Naive thymus-derived CD8-positive, alpha-beta T cell (primary cell): ENCODE results near the gene TRIM33. TPM values are rescaled to one million over a fixed set of nuclear protein-coding genes. Genes with fewer than 3 reads are reported as not detected.
A peak's percentile ranks its signal among the peaks of the same experiment; 100 is the strongest.
"Not testable (repeated sequence)": the region's sequence is repeated elsewhere in the genome, so short reads cannot be mapped to it uniquely, and the experiment has no call there.

Experiments used
- ATAC-seq, 2 donors: fragments of 150-1000 bp; cut with Tn5 transposase in 1 of 2; sonication (Bioruptor Pico), chemical (Tn5 transposase) in 1 of 2; 1 replicate in 1 of 2; 2 replicates in 1 of 2; pipeline ENCODE4 v1.10.0; 2021; ENCODE audit warnings: mild to moderate bottlenecking in 2 of 2, moderate library complexity in 2 of 2
- POLR2A ChIA-PET: fragments of 350-600 bp; sonication (Branson Sonifier 250); formaldehyde crosslinking; loops from one replicate; lab custom pipeline; 2021; ENCODE audit warnings: antibody characterized with exemption; lab: Charles Lee
- DNase-seq, 10 donors: peaks; one replicate each; pipeline versions ENCODE4 v3.0.0 to v3.0.0-alpha.2; 2020 to 2022
- H3K27ac Mint-ChIP-seq, 10 donors: one replicate each; pipeline ENCODE4 v1.8.0; 2020 to 2022; ENCODE audit warnings: mild to moderate bottlenecking in 10 of 10, mixed read lengths in 10 of 10, moderate library complexity in 4 of 10, inconsistent platforms in 1 of 10
- H3K27me3 Mint-ChIP-seq, 5 donors: one replicate each; pipeline ENCODE4 v1.8.0; 2021 to 2022; ENCODE audit warnings: mixed read lengths in 5 of 5
- H3K36me3 Mint-ChIP-seq, 3 donors: one replicate each; pipeline ENCODE4 v1.8.0; 2020 to 2022; ENCODE audit warnings: mixed read lengths in 3 of 3, mild to moderate bottlenecking in 2 of 3, inconsistent platforms in 1 of 3
- H3K4me1 Mint-ChIP-seq, 4 donors: one replicate each; pipeline ENCODE4 v1.8.0; 2021 to 2022; ENCODE audit warnings: mixed read lengths in 4 of 4
- H3K4me3 Mint-ChIP-seq, 10 donors: one replicate each; pipeline ENCODE4 v1.8.0; 2020 to 2022; ENCODE audit warnings: mild to moderate bottlenecking in 10 of 10, mixed read lengths in 10 of 10, moderate library complexity in 6 of 10, inconsistent platforms in 1 of 10
- H3K9me3 Mint-ChIP-seq, 9 donors: one replicate each; pipeline ENCODE4 v1.8.0; 2020 to 2022; ENCODE audit warnings: mixed read lengths in 9 of 9, mild to moderate bottlenecking in 3 of 9, inconsistent platforms in 1 of 9, moderate library complexity in 1 of 9
- polyA plus RNA-seq, 3 donors: library from polyadenylated mRNA; unstranded; fragments of 300-500 nt; fragmentation: Illumina TruSeq; gene quantifications; one replicate each; pipeline ENCODE4 v1.2.3, GENCODE V29; 2021
- total RNA-seq, 8 experiments: library from RNA in 2 of 8; stranded (reverse) in 2 of 8; gene quantifications; one replicate each; pipeline ENCODE4 v1.2.3 and lab custom pipeline; 2021 to 2026

The TRIM33 gene
- total and polyA plus RNA-seq, 5 experiments from 2014 or later: 18.2 to 58.6 (median 32.2) TPM

DNA sequence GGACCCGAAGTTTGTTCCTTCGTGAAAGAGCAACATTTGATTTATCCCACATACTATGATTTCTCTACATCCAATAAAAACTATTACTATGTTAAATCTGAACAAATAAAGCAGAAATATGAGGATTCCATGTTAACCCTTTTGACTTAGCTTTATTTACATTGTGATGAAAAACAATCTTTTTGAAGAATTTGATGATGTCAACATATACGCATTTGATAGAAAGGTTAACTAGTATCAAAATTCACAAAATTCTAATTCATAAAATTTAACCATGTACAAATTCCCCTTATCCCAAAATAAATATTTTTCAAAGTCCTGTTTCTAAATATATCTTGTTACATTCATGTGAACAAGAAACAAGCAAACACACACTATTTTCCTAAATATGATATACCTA, 74.2 kb downstream of the TRIM33 start:
- DNase-seq (no peak), ATAC-seq (no peak)
- Mint-ChIP-seq H3K4me3 (no peak overlapping the region), H3K27ac (no peak overlapping the region), H3K4me1 (peaks cover 5 to 22% (median 11%) of the 10 kb centered on the region in 4 donors), H3K9me3 (no peaks in the 10 kb centered on the region), H3K36me3 (peaks cover 10 to 50% (median 15%) of the 10 kb centered on the region in 3 donors), H3K27me3 (no peaks in the 10 kb centered on the region)
- POLR2A ChIA-PET: no interaction called here

DNA sequence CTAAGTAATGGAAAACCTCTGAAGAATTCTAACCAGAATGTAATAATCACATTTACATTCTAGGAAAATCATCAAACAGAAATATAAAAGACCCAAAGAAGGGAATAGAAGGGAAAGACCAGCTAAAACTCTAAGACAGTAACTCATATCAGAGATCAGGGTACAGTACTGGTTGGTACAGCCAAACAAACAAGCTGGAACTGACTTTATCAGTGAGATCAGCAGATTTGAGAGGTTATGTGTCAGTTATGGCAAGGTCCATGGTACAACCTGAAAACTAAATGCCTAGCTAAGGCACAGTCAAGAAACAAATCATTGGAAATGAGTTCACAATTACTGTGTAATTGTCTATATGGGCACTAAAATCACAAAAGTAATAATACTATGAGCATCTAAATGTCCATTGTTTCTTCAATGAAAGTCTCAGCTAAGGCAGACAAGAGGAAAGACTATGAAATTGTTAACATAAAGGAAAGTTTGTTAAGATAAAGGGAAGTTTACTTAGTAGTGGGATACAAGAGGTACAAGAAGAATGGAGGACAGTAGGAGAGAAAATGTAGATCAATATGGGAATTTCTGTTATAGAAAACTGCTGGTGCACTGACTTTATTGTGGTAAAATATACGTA, 75.8 kb downstream of the TRIM33 start:
- POLR2A ChIA-PET: no interaction called here
- no peak for DNase-seq
- no peak for ATAC-seq

DNA sequence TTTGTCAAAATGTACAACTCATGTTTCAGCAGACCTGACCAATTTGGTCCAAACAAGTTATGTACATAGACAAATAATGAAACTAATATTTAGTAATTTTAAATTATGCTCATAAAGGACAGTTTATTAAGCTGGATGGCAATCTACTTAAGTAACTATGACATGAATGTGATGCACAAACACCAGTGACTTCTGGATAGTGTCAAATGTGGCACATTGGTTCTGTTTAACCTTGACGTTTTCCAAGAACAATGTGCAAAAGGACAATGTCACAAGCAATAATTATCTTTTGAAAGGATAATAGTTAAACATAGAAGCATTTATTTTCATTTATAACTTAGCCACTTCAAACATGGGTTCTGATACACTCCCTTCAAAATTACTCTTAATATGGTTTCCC, 80.0 kb downstream of the TRIM33 start:
- Mint-ChIP-seq H3K27ac (peak overlapping the region in 2 of 10 donors; percentile 1 to 79), H3K9me3 (no peaks in the 10 kb centered on the region), H3K36me3 (peaks cover 0 to 54% (median 13%) of the 10 kb centered on the region in 3 donors), H3K27me3 (no peaks in the 10 kb centered on the region), H3K4me3 (no peak overlapping the region), H3K4me1 (peaks cover 0 to 10% (median 7%) of the 10 kb centered on the region in 4 donors)
- POLR2A ChIA-PET: no interaction called here
- ATAC-seq (no peak), DNase-seq (no peak)

More for the DNA sequence above, 75.8 kb downstream of the TRIM33 start:
- no peaks in the 10 kb centered on the region for H3K9me3 Mint-ChIP-seq
- peaks cover 2 to 17% (median 13%) of the 10 kb centered on the region in 4 donors for H3K4me1 Mint-ChIP-seq
- peaks cover 6 to 47% (median 12%) of the 10 kb centered on the region in 3 donors for H3K36me3 Mint-ChIP-seq
- H3K27ac Mint-ChIP-seq: peak overlapping the region in 3 of 10 donors; percentile 17 to 77 (median 27)
- H3K27me3 Mint-ChIP-seq: no peaks in the 10 kb centered on the region
- H3K4me3 Mint-ChIP-seq: no peak overlapping the region

DNA sequence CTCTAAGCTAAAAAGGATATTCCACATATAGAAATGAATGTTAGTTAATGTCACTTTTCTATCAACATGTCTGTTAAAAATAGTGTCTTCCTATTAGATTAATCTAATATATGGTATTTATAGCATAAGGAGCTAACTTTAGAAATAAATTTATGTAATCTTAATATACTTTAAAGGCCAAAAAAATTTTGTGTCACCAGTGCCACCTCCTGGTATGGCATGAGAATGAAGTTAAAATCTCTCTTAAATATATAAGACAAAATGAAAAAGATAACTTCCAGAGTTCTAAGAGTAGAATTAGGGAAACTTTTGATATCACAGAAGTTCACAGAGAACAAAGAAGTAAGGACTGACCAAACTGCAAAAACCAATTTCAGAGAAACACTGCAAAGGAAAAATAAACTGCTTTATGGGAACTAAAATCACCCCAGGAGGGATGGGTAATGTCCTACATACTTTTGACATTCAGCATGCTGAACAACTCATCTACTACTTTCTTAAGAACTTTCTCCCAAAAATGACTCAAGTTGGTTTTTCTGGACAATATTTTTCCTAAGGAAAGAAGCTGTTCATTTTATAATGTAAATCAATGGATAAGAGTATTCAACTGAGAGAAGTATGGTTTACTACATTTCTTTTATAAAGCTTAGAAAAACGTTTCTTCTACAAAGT, 82.8 kb downstream of the TRIM33 start:
- peaks cover 0 to 5% (median 0%) of the 10 kb centered on the region in 4 donors for H3K4me1 Mint-ChIP-seq
- POLR2A ChIA-PET: no interaction called here
- DNase-seq (peak in 4 of 10 donors; percentile 5 to 26 (median 22)), ATAC-seq (no peak)
- H3K4me3 Mint-ChIP-seq: no peak overlapping the region
- H3K27me3 Mint-ChIP-seq: no peaks in the 10 kb centered on the region
- H3K9me3 Mint-ChIP-seq: no peaks in the 10 kb centered on the region
- H3K27ac Mint-ChIP-seq: peak overlapping the region in 1 of 10 donors; percentile 21
- H3K36me3 Mint-ChIP-seq: peaks cover 0 to 73% (median 22%) of the 10 kb centered on the region in 3 donors

DNA sequence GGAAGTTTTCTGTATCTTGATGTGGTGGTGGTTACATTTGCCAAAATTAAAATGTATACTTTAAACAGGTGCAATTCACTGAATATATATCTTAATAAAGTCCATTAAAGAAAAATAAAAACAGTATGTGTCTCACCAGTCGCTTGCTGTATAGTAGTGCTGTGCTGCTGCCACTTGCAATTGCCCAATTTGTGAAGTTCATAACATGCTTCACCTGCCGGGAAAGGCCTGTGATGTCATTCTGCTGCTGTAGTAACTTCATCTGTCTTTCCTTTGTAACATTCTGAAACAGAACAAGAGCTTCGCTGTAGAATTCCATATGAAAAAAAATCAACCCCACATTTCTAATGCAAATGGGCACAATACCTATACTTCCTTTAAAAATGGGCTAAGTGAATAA, 83.4 kb downstream of the TRIM33 start:
- peaks cover 0 to 71% (median 22%) of the 10 kb centered on the region in 3 donors for H3K36me3 Mint-ChIP-seq
- ATAC-seq: no peak
- H3K4me3 Mint-ChIP-seq: no peak overlapping the region
- H3K27ac Mint-ChIP-seq: no peak overlapping the region
- no peak for DNase-seq
- H3K4me1 Mint-ChIP-seq: peaks cover 0 to 5% (median 0%) of the 10 kb centered on the region in 4 donors
- H3K9me3 Mint-ChIP-seq: no peaks in the 10 kb centered on the region
- POLR2A ChIA-PET: no interaction called here
- H3K27me3 Mint-ChIP-seq: no peaks in the 10 kb centered on the region

DNA sequence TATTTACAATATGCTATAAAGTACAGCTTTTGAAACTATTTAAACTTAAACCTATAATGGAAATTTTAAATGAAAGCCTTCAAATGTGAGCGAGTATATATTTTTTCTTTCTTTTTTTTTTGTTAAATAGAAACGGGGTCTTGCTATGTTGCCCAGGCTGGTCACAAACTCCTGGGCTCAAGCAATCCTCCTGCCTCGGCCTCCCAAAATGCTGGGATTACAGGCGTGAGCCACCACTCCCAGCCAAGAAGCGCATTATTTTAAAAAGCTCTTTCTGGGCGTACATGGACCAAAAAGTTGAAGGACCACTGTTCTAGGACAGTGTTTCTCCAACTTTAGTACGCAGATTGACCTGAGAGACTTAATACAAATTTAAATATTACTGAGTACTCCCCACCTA, 87.5 kb downstream of the TRIM33 start:
- no peaks in the 10 kb centered on the region for H3K9me3 Mint-ChIP-seq
- no peak for ATAC-seq
- H3K4me3 Mint-ChIP-seq: no peak overlapping the region
- peaks cover 13 to 81% (median 40%) of the 10 kb centered on the region in 3 donors for H3K36me3 Mint-ChIP-seq
- H3K27ac Mint-ChIP-seq: no peak overlapping the region
- H3K4me1 Mint-ChIP-seq: no peaks in the 10 kb centered on the region
- POLR2A ChIA-PET: no interaction called here
- DNase-seq: no peak
- H3K27me3 Mint-ChIP-seq: no peaks in the 10 kb centered on the region

DNA sequence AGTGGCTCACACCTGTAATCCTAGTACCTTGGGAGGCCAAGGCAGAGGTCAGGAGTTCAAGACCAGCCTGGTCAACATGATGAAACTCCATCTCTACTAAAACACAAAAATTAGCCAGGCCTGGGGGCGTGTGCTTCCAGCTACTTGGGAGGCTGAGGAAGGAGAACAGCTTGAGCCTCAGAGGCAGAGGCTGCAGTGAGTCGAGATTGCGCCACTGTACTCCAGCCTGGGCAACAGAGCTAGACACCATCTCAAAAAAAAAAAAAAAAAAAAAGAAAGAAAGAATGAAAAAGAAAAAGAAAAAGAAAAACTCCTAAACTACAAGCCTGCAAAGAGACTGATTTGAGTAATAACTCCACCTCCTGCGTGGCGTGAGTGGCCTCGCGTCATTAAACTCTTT, 92.1 kb downstream of the TRIM33 start:
- DNase-seq, H3K27me3 Mint-ChIP-seq, H3K4me1 Mint-ChIP-seq, ATAC-seq, H3K9me3 Mint-ChIP-seq, H3K4me3 Mint-ChIP-seq: not testable (repeated sequence)
- H3K36me3 Mint-ChIP-seq: peaks cover 17 to 81% (median 37%) of the 10 kb centered on the region in 3 donors
- POLR2A ChIA-PET: interaction anchor here (0.6 kb wide), 1 partner anchor 103 kb away, joined by 5 read pairs; no protein-coding TSS in a partner anchor
- peak overlapping the region in 1 of 10 donors; percentile 24 for H3K27ac Mint-ChIP-seq

DNA sequence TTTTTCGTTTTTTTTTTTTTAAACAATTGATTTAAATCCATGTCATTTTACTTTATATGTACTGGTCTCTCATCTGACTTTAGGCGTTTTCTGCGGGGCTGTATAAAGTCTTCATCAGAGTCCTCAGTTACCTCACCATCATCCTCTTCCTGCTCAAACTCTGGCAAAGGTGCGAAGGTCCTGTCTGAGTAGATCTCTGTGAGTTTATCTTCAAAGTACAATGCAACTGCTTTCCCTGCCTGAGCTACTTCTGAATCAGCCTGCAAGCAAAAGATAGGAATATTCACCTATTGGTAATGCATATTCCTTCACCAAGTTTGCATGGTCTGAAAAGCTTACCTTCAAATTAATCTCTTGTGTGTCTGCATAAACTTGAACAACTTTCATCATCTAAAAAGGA, 113.4 kb downstream of the TRIM33 start:
- Mint-ChIP-seq H3K4me1 (no peaks in the 10 kb centered on the region), H3K4me3 (no peak overlapping the region), H3K9me3 (no peaks in the 10 kb centered on the region), H3K36me3 (peaks cover 26 to 80% (median 62%) of the 10 kb centered on the region in 3 donors), H3K27me3 (no peaks in the 10 kb centered on the region), H3K27ac (peak overlapping the region in 1 of 10 donors; percentile 11)
- ATAC-seq: no peak
- no peak for DNase-seq
- POLR2A ChIA-PET: no interaction called here

DNA sequence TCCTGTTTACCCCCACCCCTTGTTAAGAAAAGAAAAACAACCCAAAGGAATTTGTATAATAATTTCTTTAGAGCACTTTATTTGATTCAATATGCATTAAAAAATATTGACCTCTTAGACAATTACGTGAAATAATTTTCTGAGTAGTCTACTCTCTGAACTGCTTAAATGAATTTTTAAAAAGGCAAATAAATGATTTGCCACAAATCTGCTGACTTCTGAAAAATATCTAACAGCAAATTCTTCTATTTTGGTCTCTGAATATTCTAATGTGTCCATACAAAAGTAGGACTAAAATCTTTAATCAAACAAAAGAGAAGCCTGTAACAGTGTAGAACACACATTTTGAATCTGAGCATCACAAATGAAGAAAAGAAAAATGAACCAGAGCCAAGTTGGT, 115.1 kb downstream of the TRIM33 start:
- H3K4me1 Mint-ChIP-seq: peaks cover 0 to 1% (median 0%) of the 10 kb centered on the region in 4 donors
- POLR2A ChIA-PET: no interaction called here
- DNase-seq: no peak
- ATAC-seq: no peak
- no peak overlapping the region for H3K27ac Mint-ChIP-seq
- peaks cover 0 to 2% (median 0%) of the 10 kb centered on the region in 9 donors for H3K9me3 Mint-ChIP-seq
- H3K27me3 Mint-ChIP-seq: no peaks in the 10 kb centered on the region
- H3K36me3 Mint-ChIP-seq: peaks cover 20 to 76% (median 65%) of the 10 kb centered on the region in 3 donors
- no peak overlapping the region for H3K4me3 Mint-ChIP-seq

DNA sequence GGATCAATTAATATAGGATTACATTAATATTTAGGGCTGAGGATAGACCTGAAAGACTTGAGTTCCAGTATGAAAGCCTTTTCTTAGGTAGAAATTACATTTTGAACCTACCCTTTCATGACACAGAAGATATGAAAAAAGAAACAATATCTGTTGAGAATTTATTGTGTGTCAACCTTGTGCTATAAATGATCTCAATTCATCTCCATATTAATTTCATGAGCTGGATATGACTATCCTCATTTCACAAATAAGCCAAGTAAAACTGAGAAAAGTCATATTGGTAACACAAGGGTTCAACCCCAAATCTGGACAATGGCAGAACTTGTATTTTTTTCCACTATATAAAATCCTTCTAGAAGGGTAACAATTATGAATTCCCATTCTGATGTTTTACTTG, 120.0 kb downstream of the TRIM33 start:
- Mint-ChIP-seq H3K27ac (peak overlapping the region in 1 of 10 donors; percentile 14), H3K4me3 (no peak overlapping the region), H3K27me3 (no peaks in the 10 kb centered on the region), H3K36me3 (peaks cover 22 to 43% (median 39%) of the 10 kb centered on the region in 3 donors), H3K4me1 (peaks cover 0 to 1% (median 0%) of the 10 kb centered on the region in 4 donors), H3K9me3 (peaks cover 5 to 37% (median 19%) of the 10 kb centered on the region in 9 donors)
- POLR2A ChIA-PET: no interaction called here
- ATAC-seq (no peak), DNase-seq (no peak)

DNA sequence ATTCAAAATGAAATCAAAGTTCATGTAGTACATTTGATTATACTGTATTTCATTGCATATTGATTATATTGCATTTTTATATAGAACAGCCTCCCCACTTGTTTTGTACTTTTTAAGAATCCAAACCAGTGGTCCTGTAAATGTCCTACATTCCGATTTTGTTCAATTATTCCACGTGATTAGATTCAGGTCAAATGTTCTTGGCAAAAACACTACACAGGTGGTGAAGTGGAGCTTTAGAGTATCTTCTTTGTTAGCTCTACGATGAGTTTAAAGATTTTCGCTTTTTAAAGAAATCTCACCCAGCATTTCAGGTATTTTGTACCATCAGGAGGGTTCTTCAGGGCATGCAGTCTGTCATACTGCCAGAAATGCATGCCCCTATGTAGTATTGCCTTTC, 120.6 kb downstream of the TRIM33 start:
- ATAC-seq: no peak
- Mint-ChIP-seq H3K4me1 (peaks cover 0 to 1% (median 0%) of the 10 kb centered on the region in 4 donors), H3K4me3 (no peak overlapping the region), H3K36me3 (peaks cover 28 to 41% (median 35%) of the 10 kb centered on the region in 3 donors), H3K27me3 (no peaks in the 10 kb centered on the region), H3K27ac (no peak overlapping the region), H3K9me3 (peaks cover 10 to 43% (median 25%) of the 10 kb centered on the region in 9 donors)
- POLR2A ChIA-PET: no interaction called here
- DNase-seq: no peak

DNA sequence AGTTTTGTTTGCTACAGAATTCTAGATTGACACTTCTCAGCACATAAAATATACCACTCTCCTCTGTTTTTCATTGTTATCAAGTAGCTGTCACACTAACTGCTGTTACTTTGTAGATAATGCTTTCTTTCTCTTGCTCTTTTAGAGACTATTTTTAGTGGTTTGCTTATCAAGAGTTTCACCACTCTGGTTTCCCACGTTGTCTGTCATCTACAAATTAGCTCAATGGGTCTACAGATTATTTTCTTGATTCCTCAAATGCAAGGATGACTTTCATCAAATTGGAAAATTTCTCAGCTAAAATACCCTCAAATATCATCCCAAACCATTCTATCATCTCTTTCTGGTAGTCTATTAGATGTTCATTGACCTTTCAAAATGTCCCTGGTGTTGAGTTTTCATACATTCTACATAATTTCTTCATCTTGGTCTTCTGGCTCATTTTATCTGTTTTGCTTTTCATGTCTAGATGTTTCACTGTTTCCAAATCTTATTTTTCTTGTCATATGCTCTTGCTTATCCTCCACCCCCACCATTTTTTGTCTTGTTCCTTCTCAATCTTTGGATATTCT, 122.5 kb downstream of the TRIM33 start:
- peak overlapping the region in 1 of 10 donors; percentile 21 for H3K27ac Mint-ChIP-seq
- peaks cover 0 to 1% (median 0%) of the 10 kb centered on the region in 4 donors for H3K4me1 Mint-ChIP-seq
- no peak for ATAC-seq
- peaks cover 13 to 61% (median 34%) of the 10 kb centered on the region in 9 donors for H3K9me3 Mint-ChIP-seq
- no peak overlapping the region for H3K4me3 Mint-ChIP-seq
- H3K27me3 Mint-ChIP-seq: no peaks in the 10 kb centered on the region
- POLR2A ChIA-PET: no interaction called here
- no peak for DNase-seq
- peaks cover 23 to 35% (median 29%) of the 10 kb centered on the region in 3 donors for H3K36me3 Mint-ChIP-seq

DNA sequence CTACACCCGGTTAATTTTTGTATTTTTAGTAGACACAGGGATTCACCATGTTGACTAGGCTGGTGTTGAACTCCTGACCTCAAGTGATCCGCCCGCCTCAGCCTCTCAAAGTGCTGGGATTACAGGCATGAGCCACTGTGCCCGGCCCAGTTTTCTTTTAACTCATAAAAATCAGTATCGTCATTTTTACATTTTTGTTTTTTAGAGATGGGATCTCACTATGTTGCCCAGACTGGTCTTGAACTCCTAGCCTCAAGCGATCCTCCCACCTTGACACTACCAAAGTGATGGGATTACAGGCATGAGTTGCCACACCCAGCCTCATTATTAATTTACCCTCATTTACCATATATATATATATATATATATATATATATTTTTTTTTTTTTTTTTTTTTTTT, 123.4 kb downstream of the TRIM33 start:
- H3K9me3 Mint-ChIP-seq: peaks cover 13 to 70% (median 34%) of the 10 kb centered on the region in 9 donors
- peaks cover 17 to 35% (median 23%) of the 10 kb centered on the region in 3 donors for H3K36me3 Mint-ChIP-seq
- H3K4me1 Mint-ChIP-seq, DNase-seq, H3K27ac Mint-ChIP-seq, H3K4me3 Mint-ChIP-seq, ATAC-seq, POLR2A ChIA-PET, H3K27me3 Mint-ChIP-seq: not testable (repeated sequence)
